ENCODE measurements around the gene TBATA.

The TBATA gene

GRCh38 chr10:70753026-70753663 is 32.0 kb downstream of the TBATA start:
- CTCF ChIA-PET = interaction anchor here (0.6 to 1.1 kb wide), 2 partner anchors 188 to 194 kb away, joined by 3 read pairs; no protein-coding TSS in a partner anchor

More at GRCh38 chr10:70753026-70753663, 32.0 kb downstream of the TBATA start:
- no peaks in the 10 kb centered on the region for H3K4me1 ChIP-seq (ENCODE audit: control insufficient read depth, insufficient read depth, low read length)
- no peak overlapping the region for H3K4me3 ChIP-seq (ENCODE audit: low read depth, low read length)
- POLR2A ChIA-PET = no interaction called here
- H3K27ac ChIP-seq (ENCODE audit: extremely low read depth, low read depth, low read length) = no peak overlapping the region
- no peaks in the 10 kb centered on the region for H3K36me3 ChIP-seq (ENCODE audit: control insufficient read depth in 2 of 2, insufficient read depth in 1 of 2, low read length in 2 of 2)
- TF ChIP-seq ZNF830 (tag by site-specific recombination; IDR thresholded peaks at IDR 0.05; ENCODE audit: low read depth) (no peak), ZNF350 (tag by site-specific recombination; IDR thresholded peaks at IDR 0.05) (no peak), REST (tag by site-specific recombination; IDR thresholded peaks at IDR 0.05) (0 out of 2 replicates have a peak, but pooled peaks have one; percentile 50), ZNF449 (tag by site-specific recombination; IDR thresholded peaks at IDR 0.05) (no peak), PRDM4 (tag by site-specific recombination; IDR thresholded peaks at IDR 0.05) (no peak), ZNF510 (tag by site-specific recombination; IDR thresholded peaks at IDR 0.05; ENCODE audit: insufficient replicate concordance) (no peak), ZBTB11 (tag by site-specific recombination; conservative IDR thresholded peaks at IDR 0.05; ENCODE audit: low read depth) (no peak), ELK4 (IDR thresholded peaks at IDR 0.05; ENCODE audit: borderline replicate concordance, low read depth, low read length) (no peak), PATZ1 (tag by site-specific recombination; IDR thresholded peaks at IDR 0.05) (no peak)
- H3K9me3 ChIP-seq (ENCODE audit: control insufficient read depth, insufficient read depth, low read depth, low read length) = no peaks in the 10 kb centered on the region
